HG02571 (cell line): ENCODE measurements around the gene PPP2R5A.
"Not testable (repeated sequence)": the region's sequence is repeated elsewhere in the genome, so short reads cannot be mapped to it uniquely, and the experiment has no call there.

Experiments used
- ATAC-seq: cut with Tn5 transposase; IDR thresholded peaks from one replicate; pipeline ENCODE4 v1.9.1; 2021; ENCODE audit warnings: mild to moderate bottlenecking, moderate library complexity; ENCODE audit not compliant: unreplicated experiment

The PPP2R5A gene

GRCh38 chr1:212267017-212267416 is 18.2 kb upstream of the PPP2R5A start:
- ATAC-seq: no peak

GRCh38 chr1:212267460-212267859 is 17.8 kb upstream of the PPP2R5A start:
- no peak for ATAC-seq

- ATAC-seq: no peak
Observed at GRCh38 chr1:212269306-212269705, 15.9 kb upstream of the PPP2R5A start.

GRCh38 chr1:212270564-212270963 is 14.6 kb upstream of the PPP2R5A start:
- no peak for ATAC-seq

- no peak for ATAC-seq
Observed at GRCh38 chr1:212271234-212271633, 14.0 kb upstream of the PPP2R5A start.

GRCh38 chr1:212271823-212272485 is 13.3 kb upstream of the PPP2R5A start:
- ATAC-seq: no peak

- no peak for ATAC-seq
Observed at GRCh38 chr1:212281590-212281989, 3.6 kb upstream of the PPP2R5A start.

- ATAC-seq: no peak
Observed at GRCh38 chr1:212283741-212284140, 1.5 kb upstream of the PPP2R5A start.

- no peak for ATAC-seq
Observed at GRCh38 chr1:212284332-212284743, 872 bp upstream of the PPP2R5A start.

GRCh38 chr1:212285685-212286555 is 710 bp downstream of the PPP2R5A start:
- ATAC-seq: peak; percentile 14

GRCh38 chr1:212286556-212287131 is 1.4 kb downstream of the PPP2R5A start:
- ATAC-seq: no peak

GRCh38 chr1:212287261-212287895 is 2.2 kb downstream of the PPP2R5A start:
- no peak for ATAC-seq

GRCh38 chr1:212287995-212288394 is 2.8 kb downstream of the PPP2R5A start:
- not testable (repeated sequence) for ATAC-seq

- ATAC-seq: no peak
Observed at GRCh38 chr1:212288615-212289014, 3.4 kb downstream of the PPP2R5A start.

- ATAC-seq: no peak
Observed at GRCh38 chr1:212289262-212290077, 4.3 kb downstream of the PPP2R5A start.

- ATAC-seq: no peak
Observed at GRCh38 chr1:212290608-212291007, 5.4 kb downstream of the PPP2R5A start.

- ATAC-seq: no peak
Observed at GRCh38 chr1:212291505-212292134, 6.4 kb downstream of the PPP2R5A start.

- no peak for ATAC-seq
Observed at GRCh38 chr1:212292250-212293105, 7.3 kb downstream of the PPP2R5A start.

- ATAC-seq: no peak
Observed at GRCh38 chr1:212293579-212293978, 8.4 kb downstream of the PPP2R5A start.
